ENCODE results near the gene GRAMD2A. TPM values are rescaled to one million over a fixed set of nuclear protein-coding genes. Genes with fewer than 3 reads are reported as not detected.

Gene GRAMD2A
- total RNA-seq, 1 donor from 2014 or later = not detected

- no peak for TF ChIP-seq CTCF (IDR thresholded peaks at IDR 0.05)
- POLR2A ChIA-PET = interaction anchor here (2.6 to 4.5 kb wide), 2 partner anchors 26 to 30 kb away, joined by 32 to 52 read pairs; partner anchors contain the start of gene PKM
- Mint-ChIP-seq H3K27me3 (peaks cover 10% of the 10 kb centered on the region), H3K27ac (peak overlapping the region; percentile 67), H3K36me3 (ENCODE audit: low read depth) (peaks cover 84% of the 10 kb centered on the region), H3K4me3 (no peak overlapping the region), H3K9me3 (no peaks in the 10 kb centered on the region), H3K4me1 (peaks cover 24% of the 10 kb centered on the region)
- CTCF ChIA-PET = interaction anchor here (0.6 to 4.5 kb wide), 8 partner anchors 10 to 140 kb away, joined by 3 to 47 read pairs (median 7); partner anchors contain the start of gene PKM
- no peak for DNase-seq
- intact Hi-C loops (cut with micrococcal nuclease) = no loop called here
- no peak for ATAC-seq (ENCODE audit: low read depth)
These were observed 3.9 kb upstream of the GRAMD2A start for GRCh38 chr15:72201391-72201921.

DNA sequence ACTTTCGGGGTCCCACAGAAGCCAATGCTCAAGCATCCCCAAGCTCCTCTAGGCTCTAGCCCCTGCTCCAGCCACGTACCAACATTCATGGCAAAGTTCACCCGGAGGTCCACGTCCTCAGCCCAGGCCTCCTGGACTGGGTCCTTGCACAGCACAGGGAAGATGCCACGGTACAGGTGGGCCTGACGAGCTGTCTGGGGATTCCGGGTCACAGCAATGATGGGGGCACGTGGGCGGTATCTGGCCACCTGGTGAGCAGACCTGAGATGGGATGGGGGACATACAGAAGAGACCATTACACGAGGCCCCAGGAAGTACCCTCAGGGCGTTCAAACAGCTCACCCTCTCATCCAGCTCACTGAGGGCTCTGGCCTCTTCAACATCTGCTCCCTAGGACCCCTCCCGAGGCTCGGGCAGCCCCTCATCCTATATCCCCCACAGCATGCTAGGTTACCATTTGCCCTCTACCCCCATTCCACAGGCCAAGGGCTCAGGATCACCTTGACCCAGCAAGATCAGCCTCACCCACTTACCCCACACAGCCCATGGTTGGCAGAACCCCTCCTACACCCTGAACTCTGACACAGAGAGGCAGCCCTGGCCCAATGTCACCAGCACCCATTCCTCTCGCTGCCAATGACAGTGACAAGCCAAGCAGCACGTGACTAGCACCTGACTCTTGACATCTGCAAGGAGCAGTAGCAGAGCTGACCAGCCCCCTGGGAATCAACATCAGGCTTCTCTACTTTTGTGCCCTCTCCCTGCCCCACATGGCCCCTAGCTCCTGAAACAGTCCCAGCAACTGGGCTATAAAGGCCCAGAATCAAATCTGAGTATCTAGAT, 3.0 kb upstream of the GRAMD2A start:
- H3K27me3 Mint-ChIP-seq = peaks cover 14% of the 10 kb centered on the region
- DNase-seq = no peak
- H3K4me3 Mint-ChIP-seq = no peak overlapping the region
- no peaks in the 10 kb centered on the region for H3K9me3 Mint-ChIP-seq
- H3K27ac Mint-ChIP-seq = peak overlapping the region; percentile 67
- no peak for ATAC-seq (ENCODE audit: low read depth)
- POLR2A ChIA-PET = interaction anchor here (1.0 to 4.5 kb wide), 3 partner anchors 27 to 85 kb away, joined by 4 to 52 read pairs (median 32); partner anchors contain the start of gene PKM
- TF ChIP-seq CTCF (IDR thresholded peaks at IDR 0.05) = no peak
- H3K36me3 Mint-ChIP-seq (ENCODE audit: low read depth) = peaks cover 76% of the 10 kb centered on the region
- CTCF ChIA-PET = interaction anchor here (0.6 to 4.5 kb wide), 15 partner anchors 8 to 117 kb away, joined by 3 to 47 read pairs (median 4); partner anchors contain the start of gene PKM
- H3K4me1 Mint-ChIP-seq = peaks cover 24% of the 10 kb centered on the region
- intact Hi-C loops (cut with micrococcal nuclease) = no loop called here

- Mint-ChIP-seq H3K4me3 (no peak overlapping the region), H3K27me3 (peaks cover 18% of the 10 kb centered on the region), H3K4me1 (peaks cover 27% of the 10 kb centered on the region), H3K36me3 (ENCODE audit: low read depth) (peaks cover 68% of the 10 kb centered on the region), H3K9me3 (no peaks in the 10 kb centered on the region), H3K27ac (no peak overlapping the region)
- intact Hi-C loops (cut with micrococcal nuclease) = loop anchor here (1.0 to 10.0 kb wide), 7 partner anchors 32 to 475 kb away; partner anchors contain the start of genes ARIH1, PARP6 and PKM
- CTCF ChIA-PET = interaction anchor here (0.6 to 4.5 kb wide), 14 partner anchors 9 to 118 kb away, joined by 3 to 47 read pairs (median 4); partner anchors contain the start of gene PKM
- ATAC-seq (ENCODE audit: low read depth) (peak; percentile 72), DNase-seq (peak; percentile 60)
- POLR2A ChIA-PET = interaction anchor here (1.0 to 4.5 kb wide), 3 partner anchors 28 to 86 kb away, joined by 4 to 52 read pairs (median 32); partner anchors contain the start of gene PKM
- peak; percentile 56 for TF ChIP-seq CTCF (IDR thresholded peaks at IDR 0.05)
These were observed 2.2 kb upstream of the GRAMD2A start for GRCh38 chr15:72199721-72200212.

GRCh38 chr15:72199205-72199515, 1.6 kb upstream of the GRAMD2A start:
- no peak for TF ChIP-seq CTCF (IDR thresholded peaks at IDR 0.05)
- Mint-ChIP-seq H3K27ac (no peak overlapping the region), H3K27me3 (peaks cover 19% of the 10 kb centered on the region), H3K9me3 (no peaks in the 10 kb centered on the region), H3K36me3 (ENCODE audit: low read depth) (peaks cover 61% of the 10 kb centered on the region), H3K4me1 (peaks cover 22% of the 10 kb centered on the region), H3K4me3 (no peak overlapping the region)
- ChIA-PET POLR2A (interaction anchor here (1.9 to 4.5 kb wide), 2 partner anchors 28 to 32 kb away, joined by 8 to 52 read pairs; partner anchors contain the start of gene PKM), CTCF (interaction anchor here (0.6 to 4.5 kb wide), 9 partner anchors 20 to 95 kb away, joined by 3 to 47 read pairs (median 8); partner anchors contain the start of gene PKM)
- DNase-seq = no peak
- intact Hi-C loops (cut with micrococcal nuclease) = loop anchor here (1.0 to 10.0 kb wide), 7 partner anchors 32 to 476 kb away; partner anchors contain the start of genes ARIH1, PARP6 and PKM
- ATAC-seq (ENCODE audit: low read depth) = no peak
